GM19193 (cell line): Measurements from ENCODE around the gene PITHD1.

ENCODE experiments used
- POLR2A ChIP-seq: IDR thresholded peaks from 4 replicates; pipeline ENCODE4 v1.6.1; 2011; ENCODE audit not compliant: insufficient read depth, insufficient read length; ENCODE audit errors: extremely low read depth

PITHD1 gene

DNA sequence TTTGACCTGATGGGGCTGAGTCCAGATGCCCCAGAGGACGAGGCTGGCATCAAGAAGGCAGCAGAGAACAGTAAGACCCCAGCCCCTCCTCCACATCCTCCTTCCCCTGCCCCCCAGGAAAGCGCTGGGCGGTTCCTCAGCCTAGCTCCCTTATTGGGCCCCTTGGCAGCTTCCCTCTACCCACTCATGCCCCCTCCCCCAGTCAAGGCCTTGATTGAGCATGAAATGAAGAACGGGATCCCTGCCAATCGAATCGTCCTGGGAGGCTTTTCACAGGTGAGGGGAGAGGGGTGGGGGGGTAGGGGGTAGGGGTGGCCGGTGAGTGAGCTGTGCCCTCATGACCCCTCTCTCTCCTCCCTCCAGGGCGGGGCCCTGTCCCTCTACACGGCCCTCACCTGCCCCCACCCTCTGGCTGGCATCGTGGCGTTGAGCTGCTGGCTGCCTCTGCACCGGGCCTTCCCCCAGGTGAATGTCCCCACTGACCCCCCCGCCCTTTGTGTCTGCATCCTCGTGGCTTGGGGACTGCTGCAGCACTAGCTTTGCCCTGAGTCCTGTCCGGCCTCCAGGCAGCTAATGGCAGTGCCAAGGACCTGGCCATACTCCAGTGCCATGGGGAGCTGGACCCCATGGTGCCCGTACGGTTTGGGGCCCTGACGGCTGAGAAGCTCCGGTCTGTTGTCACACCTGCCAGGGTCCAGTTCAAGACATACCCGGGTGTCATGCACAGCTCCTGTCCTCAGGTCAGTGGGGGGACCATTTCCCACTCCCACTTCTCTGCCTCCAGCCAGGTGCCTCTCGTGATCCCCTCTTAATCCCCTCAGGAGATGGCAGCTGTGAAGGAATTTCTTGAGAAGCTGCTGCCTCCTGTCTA, 15.9 kb downstream of the PITHD1 start:
- no peak for TF ChIP-seq POLR2A

DNA sequence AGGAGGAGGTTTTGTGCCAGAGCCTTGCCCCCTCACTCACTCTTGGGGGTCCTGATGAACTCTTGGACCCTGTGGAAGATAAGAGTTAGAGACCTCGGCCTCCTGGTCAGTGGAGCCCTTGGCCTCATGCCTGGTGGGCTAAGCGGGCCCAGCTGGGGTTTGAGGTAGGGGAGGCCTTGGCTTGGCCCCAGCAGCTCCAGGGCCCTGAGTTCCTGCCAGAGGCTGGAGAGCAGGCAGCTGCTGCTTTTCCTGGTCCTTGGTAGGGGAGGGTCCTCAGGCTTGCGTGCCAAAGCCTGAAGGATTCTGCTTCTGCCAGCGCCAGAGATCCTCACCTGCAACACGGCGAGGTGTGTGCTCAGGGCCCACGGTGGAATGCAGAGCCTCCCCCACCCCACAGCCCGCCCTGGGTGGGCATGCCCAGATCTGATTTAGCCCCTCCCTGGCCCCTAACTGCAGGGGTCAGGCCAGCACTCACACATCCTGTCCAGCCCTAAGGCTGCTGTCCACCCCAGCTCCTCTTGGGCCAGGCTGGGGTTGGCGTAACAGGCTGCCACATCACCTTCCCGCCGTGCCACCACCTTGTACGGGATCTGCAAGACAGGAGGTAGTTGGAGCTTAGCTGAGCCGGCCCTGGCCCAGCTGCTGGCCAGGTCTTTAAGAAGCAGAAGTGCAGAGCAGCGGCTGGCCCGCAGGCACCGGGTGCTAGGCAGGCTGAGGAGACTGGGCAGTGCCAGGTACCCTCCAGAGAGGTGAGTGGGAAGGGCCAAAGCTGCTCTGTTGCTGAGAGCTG, 17.7 kb downstream of the PITHD1 start:
- no peak for TF ChIP-seq POLR2A

DNA sequence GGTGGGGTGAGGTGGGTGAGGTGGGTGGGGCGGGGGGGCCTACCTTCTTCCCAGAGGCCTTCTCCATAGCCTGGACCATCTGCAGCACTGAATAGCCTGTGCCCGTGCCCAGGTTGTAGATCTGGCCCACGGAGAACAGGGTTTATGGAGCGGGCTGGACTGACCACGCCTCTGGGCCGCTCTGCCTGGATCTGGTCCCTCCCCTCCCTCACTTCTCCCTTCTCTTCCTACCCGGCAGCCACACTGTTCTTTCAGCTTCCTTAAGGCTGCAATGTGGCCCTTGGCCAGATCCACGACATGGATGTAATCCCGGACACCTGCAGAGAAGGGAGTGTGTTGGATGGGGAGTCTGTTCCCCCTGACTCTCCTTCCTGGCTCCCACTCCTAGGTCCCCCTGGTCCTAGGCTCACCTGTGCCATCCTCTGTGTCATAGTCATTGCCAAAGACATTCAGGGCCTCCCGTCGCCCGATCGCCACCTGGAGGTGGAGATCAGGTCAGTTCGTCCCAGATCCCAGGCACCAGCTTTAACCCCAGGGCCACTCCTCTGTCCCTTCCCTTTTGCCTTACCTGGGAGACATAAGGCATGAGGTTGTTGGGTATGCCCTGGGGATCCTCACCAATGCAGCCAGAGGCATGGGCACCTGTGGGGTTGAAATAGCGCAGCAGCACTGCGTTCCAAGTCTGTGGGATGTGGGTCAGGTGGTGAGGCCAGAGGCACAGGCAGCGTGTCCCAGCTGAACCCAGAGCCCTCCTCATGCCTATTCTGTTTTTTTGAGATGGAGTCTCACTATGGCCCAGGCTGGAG, 18.5 kb downstream of the PITHD1 start:
- TF ChIP-seq POLR2A, result no peak

DNA sequence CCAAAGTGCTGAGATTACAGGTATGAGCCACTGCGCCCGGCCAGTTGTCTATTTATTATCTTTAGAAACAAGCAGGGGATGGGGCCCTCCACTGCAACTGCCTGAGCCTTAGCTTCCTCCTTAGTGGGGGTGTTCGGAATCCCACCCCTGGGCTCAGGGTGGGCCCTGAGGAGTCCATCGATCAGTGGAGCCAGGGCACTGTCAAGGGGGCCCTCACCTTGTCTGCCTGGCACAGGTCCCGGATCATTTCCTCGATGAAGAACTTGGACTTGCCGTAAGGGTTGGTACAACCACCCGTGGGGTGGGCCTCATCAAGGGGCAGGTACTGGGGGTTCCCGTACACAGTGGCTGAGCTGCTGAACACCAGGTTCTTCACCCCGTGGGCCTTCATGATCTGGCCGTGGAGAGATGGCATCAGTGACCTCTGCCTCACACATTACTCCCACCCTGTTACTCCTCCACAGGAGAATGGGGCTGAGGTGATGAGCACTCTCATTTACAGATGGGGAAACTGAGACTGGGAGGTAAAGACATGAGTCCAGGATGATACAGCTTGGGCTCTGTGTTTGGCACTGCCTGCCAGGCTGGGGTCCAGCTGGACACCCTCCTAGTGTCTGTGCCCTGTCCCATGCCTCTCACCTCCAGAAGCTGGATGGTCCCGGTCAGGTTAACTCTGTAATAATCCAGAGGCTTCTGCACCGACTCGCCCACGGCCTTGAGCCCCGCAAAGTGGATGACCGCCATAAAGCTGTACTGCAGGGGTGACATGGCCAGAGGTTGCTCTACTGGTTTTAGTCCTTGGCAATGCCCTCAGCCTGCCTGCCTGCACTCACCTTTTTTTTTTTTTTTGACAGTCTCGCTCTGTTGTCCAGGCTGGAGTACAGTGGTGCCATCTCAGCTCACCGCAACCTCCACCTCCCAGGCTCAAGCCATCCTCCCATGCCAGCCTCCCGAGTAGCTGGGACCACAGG, 19.5 kb downstream of the PITHD1 start:
- no peak for TF ChIP-seq POLR2A

DNA sequence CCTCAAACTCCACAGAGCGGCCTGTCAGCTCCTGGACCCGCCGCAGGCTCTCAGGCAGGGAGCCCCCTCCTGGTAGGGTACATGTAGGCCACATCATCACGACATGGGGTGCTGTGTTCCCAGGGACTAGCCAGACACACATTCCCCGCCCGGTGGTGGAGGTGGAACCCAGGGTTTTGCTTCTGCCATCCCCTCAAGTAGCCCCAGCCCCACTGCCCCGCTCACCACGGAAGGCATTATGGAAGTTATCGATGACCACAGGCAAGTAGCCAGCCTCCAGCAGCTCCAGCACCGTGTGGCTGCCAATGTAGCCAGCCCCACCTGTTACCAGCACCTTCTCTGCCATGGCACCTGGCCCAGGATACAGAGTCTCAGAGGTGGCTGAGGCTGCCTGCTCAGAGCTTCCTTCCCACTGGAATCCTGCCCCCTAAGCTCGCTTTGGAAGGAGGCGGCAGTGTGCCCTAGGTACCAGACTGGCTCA, 20.5 kb downstream of the PITHD1 start:
- TF ChIP-seq POLR2A, result no peak

DNA sequence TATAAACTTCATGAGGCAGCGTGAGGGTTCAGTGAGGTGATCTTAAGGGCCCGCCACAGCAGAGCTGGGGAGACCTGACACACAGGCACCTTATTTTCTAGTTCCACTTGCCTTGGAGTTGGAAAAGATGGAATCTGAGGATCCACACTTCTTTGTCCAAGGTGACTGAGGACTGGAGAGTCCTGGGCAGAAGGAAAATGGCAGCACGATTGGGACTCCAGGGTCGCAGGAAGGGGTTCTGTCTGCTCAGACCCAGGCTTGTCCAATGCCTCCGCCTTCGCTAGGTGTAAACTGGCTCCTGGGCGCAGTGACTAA, 21.0 kb downstream of the PITHD1 start:
- TF ChIP-seq POLR2A, result no peak

DNA sequence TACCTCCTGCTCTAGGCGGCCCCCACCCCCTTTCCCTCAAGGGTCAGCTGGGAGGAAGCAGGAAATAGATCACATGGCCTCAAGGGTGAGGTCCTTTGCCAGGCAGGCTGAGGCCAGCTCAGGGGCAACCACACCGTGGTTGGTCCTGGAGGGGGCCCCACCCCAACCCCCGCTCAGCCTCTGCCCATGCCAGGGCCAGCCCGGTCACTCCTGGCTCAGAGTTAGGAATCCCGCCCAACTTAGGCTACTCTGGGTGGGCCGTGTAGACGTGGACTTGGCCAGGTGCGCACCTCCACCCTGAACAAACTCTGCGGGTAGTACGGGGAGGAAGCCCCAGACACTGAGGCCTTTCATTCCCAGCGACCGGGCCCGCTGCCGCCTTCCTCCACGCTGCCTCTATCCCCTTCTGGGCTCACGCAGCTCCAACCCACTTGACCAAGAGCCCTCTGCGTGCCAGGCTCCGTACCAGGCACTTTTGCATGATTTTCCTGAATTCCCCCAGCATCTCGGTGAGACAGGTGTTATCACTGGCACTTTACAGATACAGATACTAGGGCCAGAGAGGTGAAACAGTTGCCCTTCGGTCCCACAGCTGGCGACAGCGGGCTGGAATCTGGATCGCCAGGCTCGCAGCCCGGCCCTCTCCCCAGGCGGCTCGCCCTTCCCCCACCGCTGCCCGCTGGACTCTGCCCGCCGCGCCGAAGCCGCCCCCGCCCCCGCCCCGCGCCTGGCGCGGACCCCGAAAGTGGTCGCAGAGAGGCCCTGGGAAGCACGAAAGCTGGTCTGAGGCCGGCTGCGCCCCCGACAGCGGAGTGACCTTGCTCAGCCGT, 21.6 kb downstream of the PITHD1 start:
- TF ChIP-seq POLR2A, result peak; percentile 22

DNA sequence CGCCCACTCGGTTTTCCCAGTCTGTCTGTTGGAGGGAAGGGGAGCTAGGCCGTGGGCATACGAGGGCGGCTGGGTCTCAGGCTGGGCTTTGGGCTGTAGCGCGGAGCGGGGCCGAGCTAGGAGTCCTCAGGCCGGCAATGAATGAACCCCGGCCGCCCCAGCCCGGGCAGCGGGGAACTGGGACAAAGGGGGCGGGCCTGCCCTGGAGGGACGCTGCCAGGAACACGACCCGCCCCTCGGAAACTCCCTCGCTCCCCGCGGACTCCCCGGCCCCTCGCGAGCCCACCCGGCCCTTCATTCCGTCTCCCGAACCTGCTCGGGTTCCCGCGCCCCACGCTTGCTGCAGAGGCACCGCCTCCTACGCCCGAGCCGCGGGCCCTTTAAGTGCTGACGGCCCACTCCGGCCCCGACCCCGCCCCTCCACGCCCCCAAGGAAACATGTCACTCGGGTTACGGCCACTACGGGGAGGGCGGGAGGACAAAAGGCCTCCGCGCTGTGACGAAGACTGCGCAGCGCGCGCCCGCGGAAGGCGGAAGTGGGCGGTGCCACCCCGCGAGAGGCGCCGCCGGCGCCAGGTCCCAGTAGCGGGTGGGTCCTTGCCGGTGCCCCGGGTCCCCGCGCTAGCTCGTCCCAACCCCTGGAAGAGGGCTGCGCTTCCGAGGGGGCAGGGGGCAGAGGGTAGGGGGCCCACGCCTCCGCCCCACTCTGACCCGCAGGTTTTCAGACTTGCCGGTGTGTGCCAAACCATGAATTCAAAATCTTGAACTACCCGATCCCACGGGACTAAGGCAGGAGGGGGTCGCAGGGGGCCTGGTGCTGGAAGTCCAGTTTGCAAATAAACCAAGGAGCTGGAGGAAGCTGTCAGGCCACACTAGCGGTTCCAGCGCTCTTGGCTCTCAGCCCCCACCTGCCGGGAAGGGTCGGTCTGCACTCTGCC, 22.5 kb downstream of the PITHD1 start, which contains the start of gene GALE:
TSS of gene GALE (minus strand) at position 355 of the 938 bp plus-strand sequence. CDS start 1,747 bp downstream, outside the sequence.
- peak; percentile 90 for TF ChIP-seq POLR2A

DNA sequence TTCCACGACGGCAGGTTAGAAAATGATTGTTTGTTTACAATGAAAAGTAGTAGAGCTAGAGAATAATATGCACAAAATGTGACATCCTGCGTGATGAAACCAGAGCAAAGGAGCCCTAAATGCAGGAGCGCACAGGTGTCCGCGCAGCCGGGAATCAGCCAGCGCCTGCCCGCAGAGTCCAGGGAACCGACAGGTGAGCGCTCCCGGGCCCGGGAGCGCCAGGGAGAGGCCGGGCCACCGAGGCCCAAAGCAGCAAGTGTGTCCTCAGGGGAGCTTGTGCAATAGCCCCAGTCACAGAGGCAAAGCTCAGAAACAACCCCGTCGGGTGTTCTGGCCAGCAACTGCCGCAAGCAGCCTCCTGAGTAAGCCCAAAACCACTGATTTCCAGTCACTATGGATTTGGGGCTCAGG, 23.1 kb downstream of the PITHD1 start:
- no peak for TF ChIP-seq POLR2A

DNA sequence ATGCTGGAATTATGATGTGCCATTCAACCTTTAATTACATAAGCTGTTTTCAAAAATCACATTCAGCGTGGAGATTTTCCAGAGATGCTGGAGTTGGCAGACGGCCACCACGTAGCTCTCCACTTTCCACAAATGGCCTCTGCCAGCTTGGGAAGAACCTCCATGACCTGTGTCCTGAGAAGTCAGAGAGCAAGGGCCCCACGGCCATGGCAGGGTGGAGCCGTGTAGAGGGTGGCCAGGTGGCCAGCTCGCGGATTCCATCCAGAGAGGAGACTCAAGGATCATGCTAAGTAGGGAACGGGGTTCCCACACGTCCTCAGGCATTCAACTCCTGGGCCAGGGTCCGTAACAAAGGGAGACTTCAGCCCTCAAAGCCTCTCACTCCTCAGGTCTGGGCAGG, 23.7 kb downstream of the PITHD1 start:
- TF ChIP-seq POLR2A, result no peak

DNA sequence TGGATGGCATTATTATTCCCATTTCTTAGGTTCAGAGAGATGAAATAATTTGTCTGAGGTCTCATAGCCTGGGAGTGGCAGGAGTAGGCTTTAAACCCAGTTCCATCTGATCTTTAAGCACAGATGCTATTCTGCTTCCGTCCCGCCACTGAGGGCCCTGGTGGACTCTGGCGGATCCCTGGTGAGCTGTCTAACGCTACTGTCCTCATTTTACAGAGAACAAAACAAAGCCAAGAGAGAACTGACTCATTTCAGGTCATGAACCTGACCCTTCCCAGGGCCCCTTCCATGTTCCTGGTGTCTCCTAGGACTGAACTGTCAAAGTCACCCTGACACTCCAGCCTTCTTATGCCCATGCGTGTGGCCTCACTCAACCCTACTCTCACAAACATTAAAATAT, 25.5 kb downstream of the PITHD1 start:
- no peak for TF ChIP-seq POLR2A
